ENCODE results near the gene OR6C70.
"Not testable (repeated sequence)": the region's sequence is repeated elsewhere in the genome, so short reads cannot be mapped to it uniquely, and the experiment has no call there.

OR6C70 gene

DNA sequence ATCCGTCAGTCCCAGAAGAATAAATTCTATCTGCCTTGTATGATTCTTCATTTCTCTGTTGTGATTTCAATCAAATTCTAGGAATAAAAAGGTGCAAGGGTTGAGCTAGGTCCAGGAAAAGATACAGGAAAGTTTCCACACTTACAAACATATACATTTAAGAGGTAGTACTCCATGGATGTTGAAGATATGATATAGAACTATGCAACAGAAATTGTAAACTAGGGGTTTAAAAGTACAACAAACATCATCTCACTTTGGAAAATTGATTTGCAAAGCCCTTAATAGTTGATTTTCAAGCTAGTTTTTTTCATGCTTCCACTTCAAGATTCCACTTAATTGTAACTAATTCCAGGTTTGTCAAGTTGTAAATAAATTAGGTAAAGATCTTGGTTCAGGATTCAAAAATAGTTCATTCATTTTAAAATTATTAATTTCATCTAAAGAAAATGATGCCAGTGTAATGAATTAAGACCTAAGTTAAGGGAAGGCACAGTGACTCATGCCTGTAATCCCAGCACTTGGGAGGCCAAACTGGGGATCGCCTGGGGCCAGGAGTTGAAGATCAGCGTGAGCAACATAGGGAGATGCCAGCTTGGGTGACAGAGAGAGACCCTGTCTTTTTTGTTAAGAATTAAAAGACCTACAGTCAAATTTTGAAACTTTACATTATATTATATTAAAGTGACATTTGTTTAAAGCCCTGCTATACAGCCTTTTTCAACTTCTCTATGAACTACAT lies at the start of gene OR6C70:
Gene OR6C70 (minus strand): TSS at position 51 of the 742 bp plus-strand sequence. CDS start 0 bp downstream, at position 51.
- no peak for DNase-seq (ENCODE audit: low read depth)

DNA sequence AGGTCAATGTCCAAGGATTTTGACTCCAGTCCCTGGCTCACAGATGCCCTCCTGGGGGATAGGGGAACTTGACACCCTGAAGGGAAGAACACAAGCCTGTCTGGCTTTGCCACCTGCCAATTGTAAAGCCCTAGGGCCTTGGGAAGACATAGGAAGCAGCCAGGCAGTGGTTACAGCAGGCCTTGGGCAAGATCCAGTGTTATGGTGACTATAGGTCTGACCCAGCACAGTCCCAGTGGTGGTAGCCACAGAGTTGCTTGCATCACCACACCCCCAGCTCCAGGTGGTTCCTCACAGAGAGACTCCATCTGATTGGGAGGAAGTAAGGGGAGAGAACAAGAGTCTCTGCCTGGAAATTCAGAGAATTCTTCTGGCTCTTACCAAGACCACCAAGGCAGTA lies 46.5 kb upstream of the OR6C70 start:
- DNase-seq (ENCODE audit: low read depth), result no peak

GRCh38 chr12:55515696-55516095 lies 45.8 kb upstream of the OR6C70 start:
- no peak for DNase-seq (ENCODE audit: low read depth)

DNA sequence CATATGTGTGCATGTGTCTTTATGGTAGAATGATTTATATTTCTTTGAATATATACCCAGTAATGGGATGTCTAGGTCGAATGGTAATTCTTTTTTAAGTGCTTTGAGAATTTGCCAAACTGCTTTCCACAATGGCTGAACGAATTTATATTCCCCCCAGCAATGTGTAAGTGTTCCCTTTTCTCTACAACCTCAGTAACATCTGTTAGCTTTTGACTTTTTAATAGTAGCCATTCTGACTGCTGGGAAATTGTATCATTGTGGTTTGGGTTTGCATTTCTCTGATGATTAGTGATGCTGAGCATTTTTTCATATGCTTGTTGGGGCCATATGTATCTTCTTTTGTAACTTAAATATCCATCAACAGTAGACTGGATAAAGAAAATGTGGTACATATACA lies 31.7 kb upstream of the OR6C70 start:
- no peak for DNase-seq (ENCODE audit: low read depth)

DNA sequence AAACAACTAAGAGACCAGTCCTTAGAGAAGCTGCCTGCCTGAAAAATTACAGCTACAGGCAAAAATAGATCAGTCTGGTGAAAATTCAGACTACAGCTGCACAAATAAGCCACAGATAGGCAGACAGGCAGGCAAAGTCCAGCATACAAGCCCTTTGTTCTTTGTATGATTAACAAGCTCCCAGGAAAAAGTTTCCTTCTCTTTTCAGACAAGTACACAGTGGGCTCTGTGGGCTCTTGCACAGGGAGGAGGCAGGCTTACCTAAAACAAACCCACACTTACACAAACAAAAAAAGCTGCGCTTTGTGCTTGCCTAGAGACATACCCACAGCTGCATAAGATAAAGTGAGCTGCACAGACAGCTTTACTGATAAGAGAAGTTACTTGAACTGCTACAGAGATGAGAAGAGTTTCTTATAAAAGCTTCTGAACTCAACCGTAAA lies 29.9 kb upstream of the OR6C70 start:
- no peak for DNase-seq (ENCODE audit: low read depth)

- DNase-seq (ENCODE audit: low read depth), result no peak
Observed at GRCh38 chr12:55499231-55499630, 29.3 kb upstream of the OR6C70 start.

- no peak for DNase-seq (ENCODE audit: low read depth)
Observed at GRCh38 chr12:55495490-55495889, 25.6 kb upstream of the OR6C70 start.

GRCh38 chr12:55492078-55492477 lies 22.1 kb upstream of the OR6C70 start, which contains the start of gene OR6C68:
OR6C68 (plus strand) TSS chr12:55492378; CDS start chr12:55492378, 0 bp downstream.
- DNase-seq (ENCODE audit: low read depth), result no peak

- DNase-seq (ENCODE audit: low read depth), result not testable (repeated sequence)
Observed at GRCh38 chr12:55484284-55484683, 14.3 kb upstream of the OR6C70 start.

- DNase-seq (ENCODE audit: low read depth), result not testable (repeated sequence)
Observed at GRCh38 chr12:55479136-55479535, 9.2 kb upstream of the OR6C70 start.

GRCh38 chr12:55472264-55472663 lies 2.3 kb upstream of the OR6C70 start:
- no peak for DNase-seq (ENCODE audit: low read depth)

GRCh38 chr12:55469291-55469690 lies 647 bp downstream of the OR6C70 start:
- DNase-seq (ENCODE audit: low read depth), result no peak

DNA sequence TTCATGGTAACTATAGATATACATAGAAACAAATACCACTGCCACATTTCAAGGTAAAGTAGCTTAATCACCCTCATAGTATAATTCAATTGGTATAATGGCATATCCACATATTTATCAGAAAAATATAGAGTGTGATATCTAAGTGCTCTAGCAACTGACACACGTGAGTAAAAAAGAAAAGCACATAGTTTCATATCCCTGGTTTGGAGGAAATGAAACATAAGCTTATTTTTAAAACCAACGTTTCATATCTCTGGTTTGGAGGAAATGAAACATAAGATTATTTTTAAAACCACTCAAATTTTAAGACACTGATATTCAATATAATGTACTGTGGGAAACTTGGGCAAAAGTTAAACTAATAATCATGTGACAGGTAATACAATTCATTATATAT lies 2.1 kb downstream of the OR6C70 start:
- DNase-seq (ENCODE audit: low read depth), result no peak

DNA sequence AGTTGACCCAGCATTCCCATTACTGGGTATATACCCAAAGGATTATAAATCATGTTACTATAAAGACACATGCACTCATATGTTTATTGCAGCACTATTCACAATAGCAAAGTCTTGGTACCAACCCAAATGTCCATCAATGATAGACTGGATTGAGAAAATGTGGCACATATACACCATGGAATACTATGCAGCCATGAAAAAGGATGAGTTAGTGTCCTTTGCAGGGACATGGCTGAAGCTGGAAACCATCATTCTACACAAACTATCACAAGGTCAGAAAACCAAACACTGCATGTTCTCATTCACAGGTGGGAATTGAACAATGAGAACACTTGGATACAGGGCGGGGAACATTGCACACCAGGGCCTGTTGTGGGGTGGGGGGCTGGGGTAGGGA lies 5.0 kb downstream of the OR6C70 start:
- not testable (repeated sequence) for DNase-seq (ENCODE audit: low read depth)

DNA sequence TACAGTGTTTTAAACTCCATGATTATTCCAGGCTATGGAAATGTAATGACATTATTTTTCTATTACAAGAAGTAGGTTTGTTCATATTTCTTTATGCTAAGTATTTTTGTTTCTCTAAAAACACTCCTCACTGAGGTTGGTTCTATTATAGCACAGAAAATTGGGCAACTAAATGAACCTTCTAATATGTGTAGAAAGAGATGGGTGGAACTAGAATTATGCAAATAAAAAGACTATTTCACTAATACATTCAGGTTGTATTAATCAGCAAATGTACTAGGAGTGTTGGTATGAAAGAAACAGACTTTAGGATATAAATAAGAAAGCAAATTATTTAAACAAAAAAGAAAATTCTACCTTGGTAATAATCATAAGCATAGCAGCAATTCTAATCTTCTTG lies 21.1 kb downstream of the OR6C70 start:
- no peak for DNase-seq (ENCODE audit: low read depth)

- no peak for DNase-seq (ENCODE audit: low read depth)
Observed at GRCh38 chr12:55446326-55446725, 23.6 kb downstream of the OR6C70 start.

- DNase-seq (ENCODE audit: low read depth), result no peak
Observed at GRCh38 chr12:55445357-55445756, 24.6 kb downstream of the OR6C70 start.

- DNase-seq (ENCODE audit: low read depth), result no peak
Observed at GRCh38 chr12:55443776-55444175, 26.2 kb downstream of the OR6C70 start, which contains the start of gene OR6C2. OR6C2 (plus strand) TSS chr12:55444076; CDS start chr12:55452214, 8,138 bp downstream.

DNA sequence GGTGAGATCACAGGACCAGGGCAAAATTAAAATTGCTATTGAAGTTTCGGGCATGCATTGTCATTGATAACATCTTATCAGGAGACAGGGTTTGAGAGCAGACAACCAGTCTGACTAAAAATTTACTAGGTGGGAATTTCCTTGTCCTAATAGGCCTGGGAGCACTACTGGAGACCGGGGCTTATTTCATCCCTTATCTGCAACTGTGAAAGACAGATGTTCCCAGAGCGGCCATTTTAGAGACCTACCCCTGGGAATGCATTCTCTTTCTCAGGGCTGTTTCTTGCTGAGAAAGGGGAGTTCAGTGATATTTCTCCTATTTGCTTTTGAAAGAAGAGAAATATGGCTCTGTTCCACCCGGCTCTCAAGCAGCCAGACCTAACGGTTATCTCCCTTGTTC lies 28.7 kb downstream of the OR6C70 start:
- DNase-seq (ENCODE audit: low read depth), result not testable (repeated sequence)

DNA sequence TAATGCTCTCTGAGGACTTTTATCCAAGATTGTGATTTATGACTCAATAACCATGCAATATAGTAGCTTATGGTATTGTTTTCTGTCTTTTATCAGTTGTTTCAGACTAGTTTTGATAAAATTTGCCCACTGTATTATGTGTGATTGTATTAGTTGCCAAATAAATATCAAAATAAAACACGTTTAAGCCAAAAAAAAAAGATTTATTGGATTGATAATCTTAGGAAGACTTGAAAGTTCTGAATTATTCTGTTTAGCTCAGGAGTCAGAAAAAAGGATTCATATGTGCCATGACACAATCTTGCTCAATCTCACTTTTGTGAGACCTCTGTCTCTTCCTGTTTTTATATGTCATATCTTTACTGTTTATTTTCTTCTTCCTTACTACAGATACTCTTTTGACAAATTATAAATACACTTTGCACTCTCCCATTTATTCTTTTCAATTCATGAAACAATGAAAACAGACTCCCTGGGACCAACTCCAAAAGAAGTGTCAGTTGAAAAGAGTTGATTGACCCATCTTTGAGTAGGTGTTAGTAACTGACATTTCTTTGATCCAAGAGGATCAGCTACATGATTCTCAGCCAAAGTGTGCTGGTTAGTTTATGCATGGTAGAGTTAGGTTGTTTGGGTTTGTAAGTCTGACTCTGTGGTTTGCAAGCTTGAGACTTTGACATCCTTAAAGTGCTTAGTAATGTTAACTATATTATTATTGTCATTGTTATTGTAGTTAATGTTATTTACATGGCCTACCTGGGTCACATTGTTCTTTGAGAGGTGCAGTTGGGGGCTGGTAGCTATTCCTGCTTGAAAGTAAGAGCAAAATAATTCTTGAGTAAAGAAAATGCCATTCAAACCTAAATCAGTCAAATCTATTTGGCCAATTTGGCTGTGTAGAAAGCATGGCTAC lies 41.4 kb downstream of the OR6C70 start:
- no peak for DNase-seq (ENCODE audit: low read depth)

DNA sequence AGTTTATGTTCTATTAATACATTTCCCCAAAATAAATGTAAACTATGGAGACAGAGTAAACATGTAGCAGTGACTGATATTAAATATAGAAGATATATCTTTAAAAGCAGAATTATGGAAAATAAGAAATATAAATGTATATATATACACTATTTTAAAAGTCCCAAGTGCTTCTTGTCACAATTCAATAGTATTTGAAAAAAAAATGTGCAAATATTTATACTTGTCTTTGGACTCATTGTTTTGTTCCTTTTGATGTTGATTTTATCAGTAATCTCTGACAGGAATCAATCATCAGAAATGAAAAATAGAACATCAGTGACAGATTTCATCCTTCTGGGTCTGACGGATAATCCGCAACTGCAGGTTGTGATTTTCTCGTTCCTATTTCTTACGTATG lies 44.0 kb downstream of the OR6C70 start, which contains the start of gene OR6C76:
Gene OR6C76 (plus strand): TSS at position 301 of the 400 bp plus-strand sequence. CDS start 0 bp downstream, at position 301.
- DNase-seq (ENCODE audit: low read depth), result no peak

GRCh38 chr12:55420307-55420962 lies 49.5 kb downstream of the OR6C70 start:
- no peak for DNase-seq (ENCODE audit: low read depth)
